CD4-positive, alpha-beta T cell treated with Interleukin-6 for 4 hours (primary cell): ENCODE results near the gene MTHFR.

Source experiments
- DNase-seq: peaks from one replicate; pipeline ENCODE4 v3.0.0-alpha.2; 2020; ENCODE audit warnings: mixed read lengths

MTHFR gene

GRCh38 chr1:11805422-11806306 lies at the start of gene MTHFR, which contains the start of gene CLCN6:
Gene MTHFR, minus strand, starts transcription at chr1:11805964. Its CDS starts 2,848 bp downstream, at chr1:11803116.
Gene CLCN6, plus strand, starts transcription at chr1:11806191. Its CDS starts 72 bp downstream, at chr1:11806263.
- DNase-seq: peak; percentile 99

- DNase-seq: no peak
Measured at GRCh38 chr1:11855430-11855829, 49.7 kb upstream of the MTHFR start.

DNA sequence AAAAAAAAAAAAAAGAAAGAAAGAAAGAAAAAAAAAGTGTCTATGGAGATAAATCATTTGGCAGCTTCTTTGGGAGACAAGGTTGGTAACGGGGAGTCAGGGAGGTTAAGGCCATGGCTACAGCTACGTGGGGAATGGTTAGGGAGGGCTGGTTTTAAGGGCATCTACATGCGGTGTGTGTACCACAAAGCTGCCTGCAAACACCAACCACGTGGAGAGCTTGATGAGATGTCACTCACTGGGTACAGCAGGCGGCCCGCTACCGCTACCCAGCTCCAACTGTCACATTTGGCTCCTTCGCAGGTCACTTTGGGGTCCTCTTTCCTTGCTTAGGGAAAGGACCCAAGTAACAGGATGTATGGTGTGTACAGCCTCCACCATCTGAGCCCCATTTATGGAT lies 48.8 kb upstream of the MTHFR start:
- DNase-seq: no peak

DNA sequence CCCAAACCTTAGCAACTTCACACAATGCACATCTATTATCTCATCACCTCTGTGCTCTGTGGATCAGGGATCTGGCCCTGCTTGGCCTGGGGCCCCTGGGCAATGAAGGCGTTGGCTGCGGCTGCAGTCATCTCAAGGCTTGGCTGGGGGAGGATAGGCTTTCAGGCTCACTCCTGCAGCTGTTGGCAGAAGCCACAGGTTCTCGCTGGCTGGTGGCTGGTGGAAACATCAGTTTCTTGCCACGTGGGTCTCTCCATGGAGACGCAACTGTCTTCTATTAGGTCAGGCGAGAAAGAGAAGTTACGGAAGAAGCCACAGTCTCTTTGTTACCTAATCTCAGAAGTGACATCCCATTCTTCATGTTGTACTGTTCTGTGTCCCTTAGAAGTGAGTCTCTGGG lies 45.4 kb upstream of the MTHFR start:
- DNase-seq: no peak

DNA sequence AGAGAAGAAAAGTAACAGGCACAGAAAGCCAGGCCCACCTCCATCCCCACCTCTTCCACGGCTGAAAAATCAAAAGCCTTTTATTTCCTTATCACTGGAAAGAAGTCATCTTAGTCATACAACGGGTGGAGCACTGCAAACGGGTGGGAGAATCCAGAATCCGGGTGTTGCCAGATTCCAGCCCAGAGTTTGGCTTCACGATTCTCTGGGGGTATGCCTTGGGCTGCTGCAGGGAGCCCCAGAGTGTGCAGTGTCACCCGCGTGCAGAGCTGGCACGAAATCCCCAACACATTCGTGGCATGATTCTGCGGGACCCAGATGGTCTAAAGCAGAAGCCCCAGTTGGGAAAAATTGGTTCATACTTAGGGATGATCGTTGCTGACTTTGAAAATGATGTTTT lies 44.4 kb upstream of the MTHFR start:
- DNase-seq: no peak

- no peak for DNase-seq
Measured at GRCh38 chr1:11848373-11848700, 42.6 kb upstream of the MTHFR start.

- no peak for DNase-seq
Measured at GRCh38 chr1:11847667-11848372, 42.1 kb upstream of the MTHFR start, which contains the start of gene NPPA. Gene NPPA, minus strand, starts transcription at chr1:11847783. Its CDS starts 99 bp downstream, at chr1:11847684.

- DNase-seq: no peak
Measured at GRCh38 chr1:11845641-11846335, 40.0 kb upstream of the MTHFR start.

- no peak for DNase-seq
Measured at GRCh38 chr1:11842154-11843041, 36.6 kb upstream of the MTHFR start.

- DNase-seq: no peak
Measured at GRCh38 chr1:11841245-11842153, 35.7 kb upstream of the MTHFR start.

- no peak for DNase-seq
Measured at GRCh38 chr1:11839727-11840705, 34.3 kb upstream of the MTHFR start.

GRCh38 chr1:11838349-11839272 lies 32.8 kb upstream of the MTHFR start:
- DNase-seq: peak; percentile 80

DNA sequence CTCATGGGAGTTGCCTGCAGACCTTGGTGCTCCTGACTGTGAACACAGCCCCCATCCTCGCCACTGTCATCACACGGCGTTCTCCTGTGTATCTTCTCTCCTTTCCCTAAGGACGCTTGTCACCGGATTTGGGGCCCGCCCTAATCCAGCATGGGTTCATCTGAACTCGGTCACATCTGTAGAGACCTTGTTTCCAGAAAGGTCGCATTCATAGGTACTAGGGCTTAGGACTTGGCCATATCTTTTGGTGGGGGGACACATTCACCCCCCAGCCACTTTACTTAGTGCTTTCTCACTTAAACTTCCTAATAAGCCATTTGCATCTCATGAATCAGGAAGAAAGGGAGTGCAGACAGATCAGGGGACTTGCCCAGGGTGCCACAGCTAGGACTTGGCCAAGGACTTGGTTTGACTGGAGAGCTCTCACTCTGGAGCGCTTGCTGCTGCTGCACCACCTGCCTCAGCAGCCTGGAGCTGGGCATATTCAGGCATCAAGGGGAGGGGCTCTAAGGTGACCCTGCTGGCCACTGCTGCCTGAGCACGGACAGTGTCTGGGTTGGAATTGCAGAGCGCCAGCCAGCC lies 32.1 kb upstream of the MTHFR start:
- no peak for DNase-seq

DNA sequence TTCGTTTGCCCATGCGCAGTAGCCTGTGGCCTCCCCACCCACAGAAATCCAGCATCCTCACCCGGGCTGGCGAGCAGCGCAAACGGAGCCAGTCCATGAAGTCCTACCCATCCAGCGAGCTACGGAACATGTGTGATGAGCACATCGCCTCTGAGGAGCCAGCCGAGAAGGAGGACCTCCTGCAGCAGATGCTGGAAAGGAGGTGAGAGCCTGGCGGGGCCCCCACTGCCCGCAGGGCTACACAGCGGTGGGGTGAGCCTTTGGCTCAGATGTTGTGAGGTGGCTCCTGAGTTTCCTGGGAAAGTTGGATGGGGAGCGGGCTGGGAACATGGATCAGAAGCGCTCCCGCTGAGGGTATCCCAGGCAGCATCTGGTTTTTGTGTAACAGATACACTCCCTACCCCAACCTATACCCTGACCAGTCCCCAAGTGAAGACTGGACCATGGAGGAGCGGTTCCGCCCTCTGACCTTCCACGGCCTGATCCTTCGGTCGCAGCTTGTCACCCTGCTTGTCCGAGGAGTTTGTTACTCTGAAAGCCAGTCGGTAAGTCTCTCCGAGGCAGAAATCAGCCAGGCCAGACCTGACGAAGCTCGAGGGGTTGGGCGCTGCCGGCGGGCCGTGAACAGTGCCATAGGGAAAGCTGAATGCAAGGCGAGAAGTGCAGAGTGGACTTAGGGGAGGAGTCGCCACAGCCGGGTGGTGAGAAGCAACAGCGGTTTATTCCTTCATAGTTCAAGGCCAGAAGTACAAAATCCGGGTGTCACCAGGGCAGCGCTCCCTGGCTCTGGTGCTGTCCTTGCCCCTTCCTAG lies 31.4 kb upstream of the MTHFR start:
- no peak for DNase-seq

GRCh38 chr1:11835441-11836225 lies 29.9 kb upstream of the MTHFR start:
- DNase-seq: no peak

DNA sequence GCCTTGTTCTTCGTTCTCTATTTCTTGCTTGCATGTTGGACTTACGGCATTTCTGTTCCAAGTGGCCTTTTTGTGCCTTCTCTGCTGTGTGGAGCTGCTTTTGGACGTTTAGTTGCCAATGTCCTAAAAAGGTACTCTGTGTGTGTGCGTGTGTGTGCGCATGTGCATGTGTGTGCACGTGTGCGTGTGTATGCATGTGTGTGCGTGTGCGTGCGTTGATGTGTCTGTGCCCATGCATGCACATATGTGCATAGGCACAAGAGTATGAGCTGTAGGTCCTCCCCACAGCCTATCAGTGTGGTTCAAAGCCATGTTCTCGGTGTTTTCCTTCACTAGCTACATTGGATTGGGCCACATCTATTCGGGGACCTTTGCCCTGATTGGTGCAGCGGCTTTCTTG lies 28.1 kb upstream of the MTHFR start:
- no peak for DNase-seq

DNA sequence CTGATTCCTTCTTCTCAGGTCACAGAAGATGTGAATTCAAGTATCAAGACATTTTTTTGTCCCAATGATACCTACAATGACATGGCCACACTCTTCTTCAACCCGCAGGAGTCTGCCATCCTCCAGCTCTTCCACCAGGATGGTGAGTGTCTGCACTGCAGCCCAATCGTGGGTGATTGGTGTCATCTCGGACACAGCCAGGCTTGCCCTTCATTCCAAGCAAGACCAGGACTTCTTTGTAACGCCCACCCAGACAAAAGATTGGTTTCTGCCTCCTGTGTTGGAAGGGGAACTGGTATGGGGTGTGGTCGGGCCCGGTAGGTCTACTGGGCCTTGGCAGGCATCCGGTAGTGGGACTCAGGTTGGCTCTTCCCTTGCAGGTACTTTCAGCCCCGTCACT lies 27.7 kb upstream of the MTHFR start:
- no peak for DNase-seq
